HPDE6-E6E7 (cell line): ENCODE data around the gene ANTXR2.
"Not testable (repeated sequence)": the region's sequence is repeated elsewhere in the genome, so short reads cannot be mapped to it uniquely, and the experiment has no call there.

Experiments
- DNase-seq: peaks from one replicate; pipeline ENCODE4 v3.0.0; 2011; ENCODE audit warnings: missing footprints; ENCODE audit errors: extremely low spot score

ANTXR2 gene

GRCh38 chr4:80072744-80073472 is at the start of gene ANTXR2:
Gene ANTXR2, minus strand, starts transcription at chr4:80073229. Its CDS starts 669 bp downstream, at chr4:80072560.
- peak; percentile 78 for DNase-seq

- DNase-seq = not testable (repeated sequence)
Measured at GRCh38 chr4:80121815-80122214, 48.8 kb upstream of the ANTXR2 start.

- DNase-seq = not testable (repeated sequence)
Measured at GRCh38 chr4:80119620-80120019, 46.6 kb upstream of the ANTXR2 start.

GRCh38 chr4:80116516-80116915 is 43.5 kb upstream of the ANTXR2 start:
- no peak for DNase-seq

GRCh38 chr4:80115368-80116181 is 42.5 kb upstream of the ANTXR2 start:
- DNase-seq = no peak

GRCh38 chr4:80114732-80115265 is 41.8 kb upstream of the ANTXR2 start:
- no peak for DNase-seq

GRCh38 chr4:80113615-80114014 is 40.6 kb upstream of the ANTXR2 start:
- no peak for DNase-seq

- DNase-seq = no peak
Measured at GRCh38 chr4:80112236-80112635, 39.2 kb upstream of the ANTXR2 start.

GRCh38 chr4:80111276-80111675 is 38.2 kb upstream of the ANTXR2 start:
- DNase-seq = no peak

- DNase-seq = no peak
Measured at GRCh38 chr4:80107374-80107773, 34.3 kb upstream of the ANTXR2 start.

GRCh38 chr4:80104927-80105326 is 31.9 kb upstream of the ANTXR2 start:
- DNase-seq = no peak

GRCh38 chr4:80103629-80104028 is 30.6 kb upstream of the ANTXR2 start:
- DNase-seq = no peak

- DNase-seq = peak; percentile 29
Measured at GRCh38 chr4:80101792-80102116, 28.7 kb upstream of the ANTXR2 start.

- no peak for DNase-seq
Measured at GRCh38 chr4:80101071-80101791, 28.2 kb upstream of the ANTXR2 start.

GRCh38 chr4:80099671-80100070 is 26.6 kb upstream of the ANTXR2 start:
- DNase-seq = no peak

- DNase-seq = no peak
Measured at GRCh38 chr4:80098635-80099034, 25.6 kb upstream of the ANTXR2 start.

GRCh38 chr4:80097400-80098177 is 24.6 kb upstream of the ANTXR2 start:
- DNase-seq = no peak

- DNase-seq = no peak
Measured at GRCh38 chr4:80096175-80096850, 23.3 kb upstream of the ANTXR2 start.

- DNase-seq = no peak
Measured at GRCh38 chr4:80094191-80094590, 21.2 kb upstream of the ANTXR2 start.

GRCh38 chr4:80093563-80093962 is 20.5 kb upstream of the ANTXR2 start:
- no peak for DNase-seq

GRCh38 chr4:80092847-80093246 is 19.8 kb upstream of the ANTXR2 start:
- DNase-seq = no peak
